Measurements from ENCODE around the gene MTARC1. TPM values are rescaled to one million over a fixed set of nuclear protein-coding genes. Genes with fewer than 3 reads are reported as not detected.
A peak's percentile ranks its signal among the peaks of the same experiment; 100 is the strongest.

MTARC1 gene
- total and polyA plus RNA-seq, 7 donors: 1.7 to 6.4 (median 3.4) TPM

GRCh38 chr1:220750131-220750515, 36.6 kb upstream of the MTARC1 start:
- Histone ChIP-seq H3K27me3 (ENCODE audit: insufficient read depth in 3 of 3, low read length in 2 of 3) (no peaks in the 10 kb centered on the region), H3K27ac (peak overlapping the region; percentile 36), H3K4me1 (peaks cover 45% of the 10 kb centered on the region), H3K36me3 (ENCODE audit: insufficient read depth in 1 of 2, low read depth in 1 of 2) (peaks cover 0 to 3% of the 10 kb centered on the region in 2 donors), H3K9me3 (no peaks in the 10 kb centered on the region), H3K4me3 (peak overlapping the region; percentile 76)
- no peak for DNase-seq
- no peak for ATAC-seq
- intact Hi-C loops (cut with DNase I): loop anchor here in 1 of 2 donors (10.0 kb wide), 1 partner anchor 545 kb away; no protein-coding TSS in a partner anchor
- no peak for TF ChIP-seq CTCF (IDR thresholded peaks at IDR 0.05)
- WGBS, 3 donors: 26 to 40% (median 32%) methylated on average over 6 of the region's 6 CpGs

GRCh38 chr1:220751111-220751510, 35.6 kb upstream of the MTARC1 start:
- Histone ChIP-seq H3K4me3 (peak overlapping the region; percentile 76), H3K9me3 (no peaks in the 10 kb centered on the region), H3K4me1 (peaks cover 45% of the 10 kb centered on the region), H3K27me3 (ENCODE audit: insufficient read depth in 3 of 3, low read length in 2 of 3) (no peaks in the 10 kb centered on the region), H3K27ac (peak overlapping the region; percentile 42), H3K36me3 (ENCODE audit: insufficient read depth in 1 of 2, low read depth in 1 of 2) (peaks cover 2 to 13% of the 10 kb centered on the region in 2 donors)
- DNase-seq: no peak
- intact Hi-C loops (cut with DNase I): loop anchor here in 1 of 2 donors (10.0 kb wide), 1 partner anchor 546 kb away; no protein-coding TSS in a partner anchor
- 21 to 47% (median 26%) methylated on average over 2 of the region's 2 CpGs for WGBS, 3 donors
- ATAC-seq: no peak
- TF ChIP-seq CTCF (IDR thresholded peaks at IDR 0.05): no peak

GRCh38 chr1:220754212-220754917, 32.3 kb upstream of the MTARC1 start:
- Histone ChIP-seq H3K4me3 (no peak overlapping the region), H3K4me1 (peaks cover 39% of the 10 kb centered on the region), H3K36me3 (ENCODE audit: insufficient read depth in 1 of 2, low read depth in 1 of 2) (peaks cover 7 to 34% of the 10 kb centered on the region in 2 donors), H3K27ac (no peak overlapping the region), H3K9me3 (no peaks in the 10 kb centered on the region), H3K27me3 (ENCODE audit: insufficient read depth in 3 of 3, low read length in 2 of 3) (no peaks in the 10 kb centered on the region)
- intact Hi-C loops (cut with DNase I): loop anchor here in 1 of 2 donors (10.0 kb wide), 1 partner anchor 550 kb away; no protein-coding TSS in a partner anchor
- ATAC-seq (no peak), DNase-seq (no peak)
- no peak for TF ChIP-seq CTCF (IDR thresholded peaks at IDR 0.05)
- 79 to 92% (median 84%) methylated on average over 6 of the region's 6 CpGs for WGBS, 3 donors

GRCh38 chr1:220754918-220755295, 31.8 kb upstream of the MTARC1 start:
- intact Hi-C loops (cut with DNase I): loop anchor here in 1 of 2 donors (10.0 kb wide), 1 partner anchor 550 kb away; no protein-coding TSS in a partner anchor
- Histone ChIP-seq H3K27ac (no peak overlapping the region), H3K9me3 (no peaks in the 10 kb centered on the region), H3K36me3 (ENCODE audit: insufficient read depth in 1 of 2, low read depth in 1 of 2) (peaks cover 9 to 34% of the 10 kb centered on the region in 2 donors), H3K4me1 (peaks cover 33% of the 10 kb centered on the region), H3K4me3 (no peak overlapping the region), H3K27me3 (ENCODE audit: insufficient read depth in 3 of 3, low read length in 2 of 3) (no peaks in the 10 kb centered on the region)
- DNase-seq (no peak), ATAC-seq (no peak)
- 80 to 99% (median 82%) methylated on average over 4 of the region's 4 CpGs for WGBS, 3 donors
- TF ChIP-seq CTCF (IDR thresholded peaks at IDR 0.05): no peak
